Body of pancreas (tissue), 4 donors: ENCODE measurements around the gene GDPD3.

Experiments
- POLR2A ChIP-seq, 3 donors: fragments of 450-650 bp; IDR thresholded peaks; one replicate each; pipeline ENCODE4 v1.6.1; 2016; ENCODE audit warnings: antibody characterized with exemption in 3 of 3, mild to moderate bottlenecking in 2 of 3
- TF ChIP-seq, protein P1 (sequence below), 7 experiments: fragments of 450-650 bp in 4 of 7; fragments of 200-600 bp in 3 of 7; sonication (generic) in 3 of 7; IDR thresholded peaks; one replicate each; pipeline ENCODE4 v1.5.1; 2016 to 2019; ENCODE audit warnings: antibody characterized with exemption in 7 of 7

DNA sequence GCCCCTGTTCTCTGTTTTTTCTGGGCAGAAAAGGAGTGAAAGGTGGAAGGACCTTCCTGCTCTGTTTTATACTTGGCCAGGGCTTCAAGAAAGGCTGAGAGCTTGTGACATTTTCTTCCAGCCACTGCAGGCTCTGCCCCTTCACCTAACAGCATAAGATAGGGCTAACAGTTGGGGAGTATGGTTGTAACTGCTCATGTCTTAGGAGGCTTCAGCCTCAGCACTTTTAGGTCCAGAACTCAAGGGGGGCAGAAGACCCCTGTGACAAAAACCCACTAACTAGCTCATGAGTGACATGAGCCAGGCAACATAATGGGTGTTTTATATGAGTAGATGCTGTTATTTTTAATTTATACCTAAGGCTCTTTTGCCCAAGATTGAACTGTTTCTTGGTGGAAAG lies 42.8 kb downstream of the GDPD3 start:
- TF ChIP-seq, protein P1, sequence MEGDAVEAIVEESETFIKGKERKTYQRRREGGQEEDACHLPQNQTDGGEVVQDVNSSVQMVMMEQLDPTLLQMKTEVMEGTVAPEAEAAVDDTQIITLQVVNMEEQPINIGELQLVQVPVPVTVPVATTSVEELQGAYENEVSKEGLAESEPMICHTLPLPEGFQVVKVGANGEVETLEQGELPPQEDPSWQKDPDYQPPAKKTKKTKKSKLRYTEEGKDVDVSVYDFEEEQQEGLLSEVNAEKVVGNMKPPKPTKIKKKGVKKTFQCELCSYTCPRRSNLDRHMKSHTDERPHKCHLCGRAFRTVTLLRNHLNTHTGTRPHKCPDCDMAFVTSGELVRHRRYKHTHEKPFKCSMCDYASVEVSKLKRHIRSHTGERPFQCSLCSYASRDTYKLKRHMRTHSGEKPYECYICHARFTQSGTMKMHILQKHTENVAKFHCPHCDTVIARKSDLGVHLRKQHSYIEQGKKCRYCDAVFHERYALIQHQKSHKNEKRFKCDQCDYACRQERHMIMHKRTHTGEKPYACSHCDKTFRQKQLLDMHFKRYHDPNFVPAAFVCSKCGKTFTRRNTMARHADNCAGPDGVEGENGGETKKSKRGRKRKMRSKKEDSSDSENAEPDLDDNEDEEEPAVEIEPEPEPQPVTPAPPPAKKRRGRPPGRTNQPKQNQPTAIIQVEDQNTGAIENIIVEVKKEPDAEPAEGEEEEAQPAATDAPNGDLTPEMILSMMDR (IDR thresholded peaks at IDR 0.05), result no peak
- no peak for TF ChIP-seq POLR2A (IDR thresholded peaks at IDR 0.05)
